ENCODE data around the gene GRIA1. TPM values are rescaled to one million over a fixed set of nuclear protein-coding genes. Genes with fewer than 3 reads are reported as not detected.

GRIA1 gene
- total RNA-seq, 1 experiment from 2014 or later: 0.81 TPM

GRCh38 chr5:153658149-153658548 lies 167.7 kb downstream of the GRIA1 start:
- TF ChIP-seq PRDM15 (CRISPR knock-in tag; IDR thresholded peaks at IDR 0.05) (no peak), NR2C2 (CRISPR knock-in tag; IDR thresholded peaks at IDR 0.05) (no peak), ETV6 (CRISPR knock-in tag; IDR thresholded peaks at IDR 0.05) (no peak), FOXJ3 (CRISPR knock-in tag; IDR thresholded peaks at IDR 0.05; ENCODE audit: borderline replicate concordance) (no peak), ZNF138 (CRISPR knock-in tag; conservative IDR thresholded peaks at IDR 0.05) (no peak), ERG (CRISPR knock-in tag; IDR thresholded peaks at IDR 0.05) (no peak), GRHL2 (CRISPR knock-in tag; IDR thresholded peaks at IDR 0.05; ENCODE audit: insufficient replicate concordance, severe bottlenecking) (no peak), MYBL2 (CRISPR knock-in tag; IDR thresholded peaks at IDR 0.05) (no peak), TCF7 (CRISPR knock-in tag; IDR thresholded peaks at IDR 0.05; ENCODE audit: low read depth) (no peak), ZNF396 (CRISPR knock-in tag; IDR thresholded peaks at IDR 0.05; ENCODE audit: borderline replicate concordance) (no peak), E2F1 (CRISPR knock-in tag; IDR thresholded peaks at IDR 0.05) (no peak), TP53 (CRISPR knock-in tag; IDR thresholded peaks at IDR 0.05) (no peak), AR (CRISPR knock-in tag; IDR thresholded peaks at IDR 0.05) (no peak), RORB (CRISPR knock-in tag; IDR thresholded peaks at IDR 0.05) (no peak)
- Mint-ChIP-seq H3K36me3 (no peaks in the 10 kb centered on the region), H3K27ac (no peak overlapping the region), H3K4me1 (peaks cover 25% of the 10 kb centered on the region), H3K27me3 (ENCODE audit: low read depth) (no peaks in the 10 kb centered on the region; the same call in 1 of the 2 replicates), H3K9me3 (no peaks in the 10 kb centered on the region), H3K4me3 (no peak overlapping the region)
- DNase-seq (ENCODE audit: low spot score) (no peak), ATAC-seq (peak; percentile 27; the same call in 1 of the 2 replicates)
- CTCF ChIA-PET: no interaction called here
- POLR2A ChIA-PET: no interaction called here

GRCh38 chr5:153658606-153659005 lies 168.1 kb downstream of the GRIA1 start:
- no peak overlapping the region for H3K27ac Mint-ChIP-seq
- no peaks in the 10 kb centered on the region; the same call in 1 of the 2 replicates for H3K27me3 Mint-ChIP-seq (ENCODE audit: low read depth)
- no peaks in the 10 kb centered on the region for H3K36me3 Mint-ChIP-seq
- ATAC-seq: peak; percentile 46
- ChIA-PET CTCF (no interaction called here), POLR2A (no interaction called here)
- no peak for DNase-seq (ENCODE audit: low spot score)
- H3K9me3 Mint-ChIP-seq: no peaks in the 10 kb centered on the region
- peaks cover 25% of the 10 kb centered on the region for H3K4me1 Mint-ChIP-seq
- no peak overlapping the region for H3K4me3 Mint-ChIP-seq
- TF ChIP-seq ZNF317 (CRISPR knock-in tag; IDR thresholded peaks at IDR 0.05; ENCODE audit: borderline replicate concordance, low read depth): no peak
- TF ChIP-seq PRRX2 (CRISPR knock-in tag; IDR thresholded peaks at IDR 0.05): no peak
- no peak for TF ChIP-seq KAT7 (CRISPR knock-in tag; IDR thresholded peaks at IDR 0.05; ENCODE audit: borderline replicate concordance)
- no peak for TF ChIP-seq ARID4B (CRISPR knock-in tag; IDR thresholded peaks at IDR 0.05; ENCODE audit: borderline replicate concordance)
- TF ChIP-seq FOXP1 (CRISPR knock-in tag; IDR thresholded peaks at IDR 0.05; ENCODE audit: borderline replicate concordance): no peak
- no peak for TF ChIP-seq GABPB1 (CRISPR knock-in tag; IDR thresholded peaks at IDR 0.05)
- no peak for TF ChIP-seq SMAD3 (CRISPR knock-in tag; IDR thresholded peaks at IDR 0.05; ENCODE audit: borderline replicate concordance)
- no peak for TF ChIP-seq MLX (CRISPR knock-in tag; IDR thresholded peaks at IDR 0.05)
- no peak for TF ChIP-seq RELA (CRISPR knock-in tag; IDR thresholded peaks at IDR 0.05; ENCODE audit: borderline replicate concordance)

Data from WTC11 (cell line).